ENCODE results near the gene GCNT4. TPM values are rescaled to one million over a fixed set of nuclear protein-coding genes. Genes with fewer than 3 reads are reported as not detected.

The GCNT4 gene
- total and polyA plus RNA-seq, 5 experiments from 2014 or later = 2.3 to 23.5 (median 2.7) TPM

GRCh38 chr5:75049456-75050351, 2.7 kb downstream of the GCNT4 start:
- Mint-ChIP-seq H3K27me3 (peaks cover 0 to 2% (median 0%) of the 10 kb centered on the region in 5 donors), H3K27ac (peak overlapping the region; percentile 92 to 98 (median 96)), H3K9me3 (peaks cover 0 to 3% (median 0%) of the 10 kb centered on the region in 9 donors), H3K36me3 (peaks cover 10 to 32% (median 26%) of the 10 kb centered on the region in 3 donors), H3K4me3 (peak overlapping the region; percentile 77 to 98 (median 94)), H3K4me1 (peaks cover 44 to 79% (median 75%) of the 10 kb centered on the region in 4 donors)
- peak; percentile 14 to 27 for ATAC-seq
- POLR2A ChIA-PET = interaction anchor here (0.6 to 11.6 kb wide), 14 partner anchors 10 to 284 kb away, joined by 3 to 201 read pairs (median 9); partner anchors contain the start of gene ANKRD31
- DNase-seq = peak; percentile 49 to 83 (median 66)

DNA sequence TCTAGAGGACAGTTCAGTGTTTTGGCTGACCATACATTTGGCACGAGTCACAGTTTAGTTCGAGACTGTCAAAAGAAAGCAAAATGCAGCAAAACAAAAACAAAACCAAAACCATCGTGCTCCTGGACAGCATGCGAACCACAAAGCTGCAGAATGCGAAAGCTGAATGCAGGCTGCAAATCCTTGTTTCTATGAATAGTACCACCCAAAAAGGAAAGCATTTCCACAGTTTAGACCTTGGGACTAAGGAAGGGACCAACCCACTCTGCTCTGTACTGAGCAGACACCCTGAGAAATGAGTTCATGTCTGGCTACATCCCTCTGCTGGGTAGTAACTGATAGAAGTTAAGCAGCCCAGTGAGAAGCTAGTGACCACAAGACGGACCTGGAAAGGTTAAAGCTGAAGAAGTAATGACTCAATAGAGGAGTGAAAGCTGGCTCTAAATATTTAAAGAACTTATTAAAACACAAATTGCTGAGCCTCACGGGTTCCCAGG, 3.9 kb downstream of the GCNT4 start:
- DNase-seq = no peak
- POLR2A ChIA-PET = interaction anchor here (0.6 to 11.6 kb wide), 6 partner anchors 11 to 289 kb away, joined by 3 to 201 read pairs (median 22); partner anchors contain the start of genes ANKRD31 and HMGCR
- peaks cover 46 to 80% (median 74%) of the 10 kb centered on the region in 4 donors for H3K4me1 Mint-ChIP-seq
- peaks cover 19 to 43% (median 36%) of the 10 kb centered on the region in 3 donors for H3K36me3 Mint-ChIP-seq
- no peak for ATAC-seq
- H3K27me3 Mint-ChIP-seq = peaks cover 0 to 2% (median 0%) of the 10 kb centered on the region in 5 donors
- peaks cover 0 to 3% (median 0%) of the 10 kb centered on the region in 9 donors for H3K9me3 Mint-ChIP-seq
- peak overlapping the region; percentile 52 to 97 (median 84) for H3K4me3 Mint-ChIP-seq
- H3K27ac Mint-ChIP-seq = peak overlapping the region in 9 of 10 donors; percentile 7 to 92 (median 65)

DNA sequence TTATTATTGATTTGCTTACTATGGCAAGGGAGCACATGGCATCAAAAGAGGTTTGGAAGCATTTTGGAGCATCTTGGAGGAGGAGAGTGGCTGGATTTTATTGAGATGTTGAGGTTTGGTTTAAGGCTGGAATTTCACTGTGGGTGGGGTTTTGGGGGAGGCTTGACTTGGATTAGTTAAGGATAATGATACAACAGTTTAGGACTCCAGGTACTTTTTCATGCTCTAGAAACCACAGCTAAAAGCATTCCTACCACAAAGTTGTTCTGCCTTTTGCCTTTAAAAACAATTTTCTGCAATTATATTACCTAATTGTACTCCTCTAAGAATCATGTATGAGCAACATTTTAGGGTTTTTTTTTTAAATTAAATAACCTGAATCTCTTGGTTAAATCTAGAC, 5.0 kb downstream of the GCNT4 start:
- Mint-ChIP-seq H3K36me3 (peaks cover 27 to 54% (median 48%) of the 10 kb centered on the region in 3 donors), H3K27ac (peak overlapping the region in 6 of 10 donors; percentile 12 to 92 (median 65)), H3K4me1 (peaks cover 47 to 86% (median 79%) of the 10 kb centered on the region in 4 donors), H3K9me3 (peaks cover 0 to 3% (median 0%) of the 10 kb centered on the region in 9 donors), H3K4me3 (peak overlapping the region in 8 of 10 donors; percentile 2 to 97 (median 78)), H3K27me3 (peaks cover 0 to 2% (median 0%) of the 10 kb centered on the region in 5 donors)
- ATAC-seq (no peak), DNase-seq (no peak)
- POLR2A ChIA-PET = interaction anchor here (0.7 to 11.6 kb wide), 3 partner anchors 9 to 190 kb away, joined by 3 to 201 read pairs (median 3); partner anchors contain the start of gene ANKRD31

DNA sequence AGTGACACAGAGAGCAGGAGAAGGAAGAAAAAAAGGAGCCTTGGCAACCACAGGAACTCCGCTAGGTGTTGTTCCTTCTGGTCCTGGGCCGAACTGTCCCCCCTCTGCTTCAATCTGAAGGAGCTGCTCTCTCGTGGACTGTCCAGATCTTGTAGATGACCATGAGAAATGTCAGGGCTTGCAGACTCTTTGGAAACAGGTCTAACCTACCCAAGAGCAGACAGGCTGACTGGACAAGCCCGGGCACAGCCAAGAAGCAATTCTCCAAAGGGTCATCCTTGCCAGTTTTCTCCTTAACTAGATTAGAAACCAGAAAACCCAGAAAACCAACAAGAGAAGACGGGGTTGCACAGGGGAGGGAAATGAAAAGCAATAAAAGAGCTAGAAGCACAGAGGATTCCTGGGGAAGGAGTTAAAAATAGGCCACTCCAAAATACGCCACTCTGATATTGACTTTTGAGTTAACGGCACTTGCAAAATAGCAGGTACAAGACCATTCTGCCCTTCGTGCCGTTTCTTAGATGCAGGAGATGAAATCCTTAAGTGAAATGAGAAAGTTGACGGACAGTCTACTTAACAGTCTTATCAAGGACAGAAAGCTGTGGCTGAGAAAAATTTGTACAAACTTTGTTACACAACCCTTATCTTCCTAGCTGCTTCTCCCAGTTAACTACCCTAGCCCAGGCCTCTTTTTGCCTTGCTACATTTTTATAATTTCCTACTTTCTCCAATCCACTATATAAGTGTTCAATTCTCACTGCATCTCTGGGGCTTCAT, 5.8 kb downstream of the GCNT4 start:
- Mint-ChIP-seq H3K4me3 (peak overlapping the region in 3 of 10 donors; percentile 11 to 64 (median 16)), H3K36me3 (peaks cover 27 to 61% (median 54%) of the 10 kb centered on the region in 3 donors), H3K27me3 (no peaks in the 10 kb centered on the region), H3K4me1 (peaks cover 46 to 89% (median 77%) of the 10 kb centered on the region in 4 donors), H3K27ac (peak overlapping the region in 6 of 10 donors; percentile 13 to 92 (median 66)), H3K9me3 (peaks cover 0 to 3% (median 0%) of the 10 kb centered on the region in 9 donors)
- POLR2A ChIA-PET = interaction anchor here (0.8 to 11.6 kb wide), 5 partner anchors 12 to 191 kb away, joined by 3 to 201 read pairs (median 3); partner anchors contain the start of gene ANKRD31
- DNase-seq (no peak), ATAC-seq (no peak)

DNA sequence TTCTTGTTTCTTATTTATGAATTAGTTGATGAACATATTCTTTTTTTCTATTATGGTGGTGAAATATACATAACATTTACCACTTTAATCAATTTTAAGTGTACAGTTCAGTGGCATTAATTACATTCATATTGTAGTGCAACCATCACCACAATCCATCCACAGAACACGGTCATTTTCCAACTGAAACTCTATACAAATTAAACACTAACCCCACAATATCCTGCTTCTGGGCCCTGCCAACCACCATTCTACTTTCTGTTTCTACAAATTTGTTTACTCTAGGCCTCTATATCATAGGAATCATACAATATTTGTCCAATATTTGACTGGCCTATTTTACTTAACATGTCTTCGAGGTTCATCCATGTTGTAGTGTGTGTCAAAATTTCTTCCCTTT, 7.3 kb downstream of the GCNT4 start:
- H3K27ac Mint-ChIP-seq = peak overlapping the region in 7 of 10 donors; percentile 1 to 73 (median 26)
- H3K36me3 Mint-ChIP-seq = peaks cover 30 to 75% (median 66%) of the 10 kb centered on the region in 3 donors
- H3K27me3 Mint-ChIP-seq = no peaks in the 10 kb centered on the region
- H3K4me1 Mint-ChIP-seq = peaks cover 38 to 85% (median 69%) of the 10 kb centered on the region in 4 donors
- H3K9me3 Mint-ChIP-seq = peaks cover 0 to 3% (median 0%) of the 10 kb centered on the region in 9 donors
- H3K4me3 Mint-ChIP-seq = peak overlapping the region in 3 of 10 donors; percentile 0 to 21 (median 11)
- no peak for DNase-seq
- ATAC-seq = no peak
- POLR2A ChIA-PET = interaction anchor here (1.3 kb wide), 2 partner anchors 16 to 110 kb away, joined by 3 to 7 read pairs; no protein-coding TSS in a partner anchor

GRCh38 chr5:75044406-75044805, 8.0 kb downstream of the GCNT4 start:
- peak in 2 of 10 donors; percentile 17 to 31 for DNase-seq
- peaks cover 0 to 3% (median 0%) of the 10 kb centered on the region in 9 donors for H3K9me3 Mint-ChIP-seq
- H3K4me3 Mint-ChIP-seq = peak overlapping the region in 3 of 10 donors; percentile 28 to 79 (median 53)
- POLR2A ChIA-PET = interaction anchor here (1.1 to 1.3 kb wide), 2 partner anchors 10 to 109 kb away, joined by 3 to 7 read pairs; no protein-coding TSS in a partner anchor
- peak; percentile 36 to 54 for ATAC-seq
- H3K27me3 Mint-ChIP-seq = no peaks in the 10 kb centered on the region
- H3K36me3 Mint-ChIP-seq = peaks cover 37 to 81% (median 72%) of the 10 kb centered on the region in 3 donors
- H3K4me1 Mint-ChIP-seq = peaks cover 34 to 83% (median 68%) of the 10 kb centered on the region in 4 donors
- peak overlapping the region in 7 of 10 donors; percentile 14 to 83 (median 61) for H3K27ac Mint-ChIP-seq

- Mint-ChIP-seq H3K27ac (peak overlapping the region in 9 of 10 donors; percentile 3 to 83 (median 41)), H3K36me3 (peaks cover 37 to 87% (median 78%) of the 10 kb centered on the region in 3 donors), H3K4me1 (peaks cover 33 to 81% (median 65%) of the 10 kb centered on the region in 4 donors), H3K9me3 (peaks cover 0 to 3% (median 0%) of the 10 kb centered on the region in 9 donors), H3K4me3 (peak overlapping the region in 3 of 10 donors; percentile 12 to 79 (median 23)), H3K27me3 (no peaks in the 10 kb centered on the region)
- ATAC-seq (no peak), DNase-seq (no peak)
- POLR2A ChIA-PET = interaction anchor here (1.1 to 1.3 kb wide), 2 partner anchors 9 to 108 kb away, joined by 3 to 7 read pairs; no protein-coding TSS in a partner anchor
Observed at GRCh38 chr5:75043633-75044264, 8.6 kb downstream of the GCNT4 start.

GRCh38 chr5:75042522-75042921, 9.8 kb downstream of the GCNT4 start:
- peaks cover 31 to 79% (median 62%) of the 10 kb centered on the region in 4 donors for H3K4me1 Mint-ChIP-seq
- H3K4me3 Mint-ChIP-seq = peak overlapping the region in 1 of 10 donors; percentile 24
- DNase-seq (no peak), ATAC-seq (no peak)
- H3K36me3 Mint-ChIP-seq = peaks cover 37 to 92% (median 82%) of the 10 kb centered on the region in 3 donors
- peaks cover 0 to 3% (median 0%) of the 10 kb centered on the region in 9 donors for H3K9me3 Mint-ChIP-seq
- H3K27me3 Mint-ChIP-seq = no peaks in the 10 kb centered on the region
- peak overlapping the region in 3 of 10 donors; percentile 11 to 53 (median 24) for H3K27ac Mint-ChIP-seq
- POLR2A ChIA-PET = interaction anchor here (1.4 to 1.6 kb wide), 2 partner anchors 9 to 11 kb away, joined by 3 to 13 read pairs; partner anchors contain the start of gene GCNT4

DNA sequence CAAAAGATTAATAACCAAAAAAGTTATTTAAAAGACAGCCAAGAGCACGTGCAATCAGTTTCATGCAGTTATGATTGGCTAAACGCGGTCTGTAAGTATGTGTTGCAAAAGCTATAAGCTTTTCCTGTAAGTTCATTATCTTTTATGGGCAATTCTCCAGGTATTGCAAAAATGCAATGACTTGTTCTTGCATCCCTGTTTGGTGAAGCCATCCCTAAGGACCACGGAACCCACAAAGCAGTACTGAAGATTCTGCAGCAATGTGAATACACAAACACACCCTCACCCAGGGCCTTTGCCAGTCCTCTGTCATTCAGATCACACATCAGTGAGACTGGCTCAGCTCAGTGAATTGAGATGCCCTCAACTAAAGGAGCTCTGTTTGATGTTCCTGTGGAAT, 11.4 kb downstream of the GCNT4 start:
- Mint-ChIP-seq H3K4me3 (no peak overlapping the region), H3K36me3 (peaks cover 30 to 85% (median 80%) of the 10 kb centered on the region in 3 donors), H3K9me3 (peaks cover 0 to 3% (median 0%) of the 10 kb centered on the region in 9 donors), H3K27me3 (no peaks in the 10 kb centered on the region), H3K27ac (peak overlapping the region in 4 of 10 donors; percentile 9 to 68 (median 44)), H3K4me1 (peaks cover 31 to 82% (median 65%) of the 10 kb centered on the region in 4 donors)
- ATAC-seq (no peak), DNase-seq (no peak)
- POLR2A ChIA-PET = no interaction called here

DNA sequence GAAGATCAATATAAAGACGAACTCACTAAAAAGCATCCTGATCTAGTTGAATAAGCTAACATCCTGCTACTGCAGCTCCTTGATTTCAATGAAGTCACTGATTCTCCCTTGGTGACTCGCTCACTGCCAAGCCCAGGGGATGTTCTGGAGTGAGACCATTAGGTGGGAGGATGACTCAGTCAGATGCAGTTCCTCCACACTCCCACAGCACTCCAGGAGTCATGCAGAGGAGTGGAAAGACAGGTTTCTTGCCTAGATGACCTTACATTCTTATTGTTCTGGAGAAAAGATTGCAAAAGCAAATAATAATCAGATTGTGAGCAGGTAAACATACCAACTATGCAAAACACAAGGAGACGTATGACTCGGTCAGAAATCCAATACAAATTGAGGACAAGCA, 15.3 kb downstream of the GCNT4 start:
- Mint-ChIP-seq H3K36me3 (peaks cover 15 to 52% (median 47%) of the 10 kb centered on the region in 3 donors), H3K4me1 (peaks cover 36 to 85% (median 72%) of the 10 kb centered on the region in 4 donors), H3K27me3 (no peaks in the 10 kb centered on the region), H3K27ac (peak overlapping the region; percentile 43 to 94 (median 85)), H3K4me3 (peak overlapping the region in 2 of 10 donors; percentile 3 to 54), H3K9me3 (no peaks in the 10 kb centered on the region)
- POLR2A ChIA-PET = interaction anchor here (0.7 to 2.9 kb wide), 5 partner anchors 9 to 200 kb away, joined by 3 to 35 read pairs (median 3); partner anchors contain the start of genes ANKRD31 and GCNT4
- DNase-seq (no peak), ATAC-seq (no peak)
